ENCODE results near the gene WDR88.

- TF ChIP-seq CTCF (IDR thresholded peaks at IDR 0.05; ENCODE audit: low read depth, low read length, poor library complexity, severe bottlenecking) (no peak), EZH2phosphoT487 (IDR thresholded peaks at IDR 0.05; ENCODE audit: borderline replicate concordance, low read length) (no peak)
Measured at GRCh38 chr19:33220115-33220514, 88.2 kb downstream of the WDR88 start.

All from DOHH2 (cell line).